H54 (cell line): Measurements from ENCODE around the gene MMP28.
A peak's percentile ranks its signal among the peaks of the same experiment; 100 is the strongest.

Experiments used
- DNase-seq: peaks from one replicate; pipeline ENCODE4 v3.0.0; 2011; ENCODE audit warnings: low spot score, mixed read lengths; ENCODE audit not compliant: insufficient read length
- FAIRE-seq: peaks from 3 replicates; lab custom pipeline; 2011; peaks lifted over from hg19 to GRCh38; lab: Jason Lieb, UNC
- POLR2A ChIP-seq: IDR thresholded peaks from 2 replicates; pipeline ENCODE4 v1.6.1; 2011; ENCODE audit warnings: low read depth, mild to moderate bottlenecking, low read length

The MMP28 gene

GRCh38 chr17:35790841-35791240, 4.6 kb downstream of the MMP28 start:
- no peak for TF ChIP-seq POLR2A
- FAIRE-seq (no peak), DNase-seq (no peak)

DNA sequence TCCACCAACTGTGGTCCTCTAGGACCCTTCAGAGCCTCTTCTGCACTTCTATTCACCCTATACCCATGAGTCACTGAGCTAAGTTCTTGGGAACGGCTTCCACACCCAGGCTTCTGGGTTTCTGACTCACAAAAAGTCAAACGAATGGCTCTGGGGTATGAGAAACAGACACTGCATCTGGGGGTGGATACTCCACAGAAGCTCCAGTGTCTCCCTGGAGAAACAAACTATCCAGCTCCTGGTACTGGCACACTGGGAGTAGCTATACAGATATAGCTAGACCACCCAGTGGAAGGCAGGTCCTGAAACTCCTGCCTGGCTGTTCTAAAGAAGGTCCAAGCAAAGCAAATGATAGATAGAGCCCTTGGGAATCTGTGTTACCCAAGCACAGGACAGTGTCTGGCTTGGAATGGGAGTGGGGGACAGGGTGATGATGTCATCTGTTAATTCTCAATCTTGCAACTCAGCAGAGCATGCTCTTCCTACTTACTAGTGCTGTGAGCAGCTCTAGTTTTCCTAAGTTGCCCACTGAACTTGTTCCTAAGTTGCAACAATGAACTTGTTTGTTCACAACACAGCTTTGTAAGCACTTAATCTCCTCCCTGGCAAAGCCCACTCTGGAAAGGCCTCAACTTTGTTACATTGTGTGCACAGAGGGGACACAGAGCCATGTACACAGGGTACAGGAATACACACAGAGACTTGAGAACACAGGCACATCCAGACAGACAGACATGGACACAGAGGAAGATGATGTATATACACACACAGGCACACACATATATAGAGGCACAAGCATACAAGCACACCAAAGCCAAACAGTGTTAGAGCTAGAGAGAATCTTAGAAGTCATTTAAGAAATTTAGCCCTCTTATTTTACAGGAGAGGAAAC, 6.7 kb downstream of the MMP28 start:
- TF ChIP-seq POLR2A = no peak
- DNase-seq (peak; percentile 82), FAIRE-seq (no peak)

- TF ChIP-seq POLR2A = no peak
- FAIRE-seq = no peak
- DNase-seq = no peak
Observed at GRCh38 chr17:35786941-35787432, 8.5 kb downstream of the MMP28 start.

DNA sequence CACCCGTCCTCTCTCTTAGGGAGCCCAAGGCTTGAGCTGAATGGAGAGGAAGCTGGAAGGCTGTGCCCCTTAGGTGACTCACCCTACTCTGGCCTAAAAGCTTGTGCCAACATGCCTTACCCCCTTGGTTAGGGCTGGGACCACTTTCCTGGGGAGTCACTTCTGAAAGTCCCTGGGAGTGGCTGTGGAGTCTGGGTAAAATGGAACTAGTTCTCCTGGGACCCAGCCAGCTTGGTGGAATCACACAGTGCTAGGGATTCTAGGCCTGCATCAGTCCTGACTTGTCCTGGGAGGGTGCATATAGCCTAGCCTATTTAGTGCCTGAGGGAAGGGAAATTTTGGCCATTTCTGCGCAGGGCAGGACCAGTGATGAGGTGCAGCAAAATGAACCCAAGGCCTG, 10.5 kb downstream of the MMP28 start:
- no peak for TF ChIP-seq POLR2A
- FAIRE-seq = no peak

GRCh38 chr17:35780950-35781349, 14.5 kb downstream of the MMP28 start:
- no peak for FAIRE-seq
- TF ChIP-seq POLR2A = no peak
- no peak for DNase-seq

More for the DNA sequence above, 10.5 kb downstream of the MMP28 start:
- DNase-seq = no peak

GRCh38 chr17:35778641-35779196, 16.7 kb downstream of the MMP28 start:
- no peak for FAIRE-seq
- TF ChIP-seq POLR2A = no peak
- DNase-seq = no peak

DNA sequence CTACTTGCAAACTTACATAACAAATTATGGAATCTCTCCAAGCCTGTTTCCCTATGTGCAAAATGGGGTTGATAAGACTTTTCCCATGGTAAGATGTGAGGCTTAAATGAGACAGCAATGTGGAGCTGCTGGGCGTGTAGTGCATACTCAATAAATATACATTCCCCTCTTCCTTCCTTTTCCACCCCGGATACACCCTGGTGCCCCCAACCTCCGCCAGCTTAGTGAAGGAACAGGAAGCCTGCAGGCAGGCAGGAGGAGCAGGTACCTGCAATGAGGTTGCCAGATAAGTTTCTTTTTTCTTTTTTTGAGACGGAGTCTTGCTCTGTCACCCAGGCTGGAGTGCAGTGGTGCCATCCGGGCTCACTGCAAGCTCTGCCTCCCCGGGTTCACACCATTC, 19.9 kb downstream of the MMP28 start:
- no peak for FAIRE-seq
- TF ChIP-seq POLR2A = no peak

DNA sequence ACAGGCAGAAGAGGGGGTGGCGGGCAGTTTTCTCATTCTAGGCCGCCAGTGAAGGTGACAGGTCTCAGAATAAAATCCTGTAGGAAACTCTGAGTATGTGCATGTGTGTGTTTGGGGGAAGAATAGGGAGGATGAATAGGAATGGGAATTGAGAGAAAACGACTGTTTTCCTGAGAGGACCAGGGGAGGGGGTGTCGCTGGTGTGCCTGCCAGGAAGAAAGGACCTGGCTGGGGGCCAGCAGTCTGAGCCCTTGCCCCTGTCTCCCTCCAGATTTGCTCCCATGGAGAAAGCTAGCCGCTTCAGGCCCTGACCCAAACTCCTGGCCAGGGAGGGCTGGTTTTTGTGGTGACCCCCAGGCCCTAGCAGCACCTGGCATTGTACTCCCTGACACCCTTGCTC, 20.4 kb downstream of the MMP28 start:
- no peak for TF ChIP-seq POLR2A
- no peak for DNase-seq
- no peak for FAIRE-seq

More for the DNA sequence above, 19.9 kb downstream of the MMP28 start:
- DNase-seq = no peak

DNA sequence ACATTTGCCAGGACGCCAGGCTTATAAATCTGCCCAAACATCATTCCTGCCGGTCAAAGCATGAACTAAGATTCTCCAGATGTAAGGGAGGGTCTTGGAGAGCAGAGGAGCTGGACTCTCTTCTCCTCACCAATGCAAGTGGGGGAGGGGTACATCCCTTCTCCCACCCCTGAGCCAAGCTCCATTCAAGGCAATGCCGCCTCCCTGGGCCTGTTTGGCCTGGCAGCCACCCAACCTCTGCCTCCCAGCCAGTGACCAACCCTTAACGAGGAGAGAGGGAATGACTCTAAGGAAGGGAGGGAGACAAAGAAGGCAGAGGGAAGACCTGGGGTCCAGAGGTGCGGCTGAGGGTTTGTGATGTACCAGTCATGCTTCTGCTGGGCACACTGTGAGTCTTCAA, 20.9 kb downstream of the MMP28 start:
- DNase-seq (no peak), FAIRE-seq (no peak)
- TF ChIP-seq POLR2A = no peak

DNA sequence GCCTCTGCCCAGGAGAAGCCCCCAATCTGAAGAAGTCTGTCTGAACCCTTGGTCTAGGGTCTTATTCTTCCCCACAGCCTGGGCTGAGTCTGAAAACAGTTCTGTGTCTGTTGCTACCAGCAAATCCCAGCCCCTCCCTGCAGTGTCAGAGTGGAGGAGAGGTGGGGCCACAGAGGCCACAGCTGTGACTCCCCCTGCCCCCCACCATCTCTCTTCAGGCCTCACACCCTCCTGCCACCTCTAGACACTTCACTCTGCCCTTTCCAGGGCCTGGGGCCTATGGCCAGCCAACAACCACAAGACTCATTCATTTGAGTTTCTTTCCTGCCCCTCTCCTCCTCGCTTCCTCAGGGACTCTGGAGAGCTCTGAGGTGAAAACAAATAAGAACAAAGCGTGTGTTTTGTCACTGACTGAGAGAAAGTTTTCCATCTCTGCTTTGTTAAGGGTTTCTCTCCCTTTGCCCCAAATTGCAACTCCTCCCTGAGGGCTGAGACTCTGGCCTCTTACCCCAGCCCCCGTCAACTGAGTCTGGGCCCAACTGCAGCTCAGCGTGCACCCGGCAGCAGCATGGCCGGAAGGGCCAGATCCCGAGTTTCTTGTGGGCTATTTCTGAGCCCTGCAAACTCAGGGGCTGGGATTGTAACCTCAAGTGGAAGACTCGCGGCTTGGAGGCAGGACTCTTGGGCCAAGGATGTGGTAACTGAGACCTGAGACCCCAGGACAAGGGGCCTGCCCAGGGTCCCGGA, 21.6 kb downstream of the MMP28 start:
- no peak for TF ChIP-seq POLR2A
- FAIRE-seq (no peak), DNase-seq (no peak)

DNA sequence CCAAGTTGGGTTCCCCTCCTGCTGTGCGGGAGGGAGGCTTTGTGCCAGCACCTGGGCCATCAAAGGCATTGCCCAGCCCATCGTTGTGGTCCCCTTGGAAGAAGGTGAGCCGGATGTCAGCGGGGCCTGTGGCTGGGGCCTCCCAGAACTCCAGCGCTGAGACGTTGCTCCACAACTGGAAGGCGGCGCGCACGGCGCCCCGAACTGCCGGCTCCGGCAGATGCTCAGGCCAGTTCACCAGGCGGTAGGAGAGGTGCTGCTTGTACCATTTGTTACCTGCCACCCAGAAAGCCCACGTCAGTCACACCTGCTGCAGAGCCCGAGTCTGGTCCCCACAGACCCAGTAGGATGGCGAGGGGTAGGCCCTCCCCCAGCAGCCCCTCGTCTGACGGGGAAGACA, 22.3 kb downstream of the MMP28 start:
- TF ChIP-seq POLR2A = no peak
- FAIRE-seq (no peak), DNase-seq (no peak)

- FAIRE-seq = no peak
- no peak for DNase-seq
- no peak for TF ChIP-seq POLR2A
Observed at GRCh38 chr17:35769895-35770486, 25.4 kb downstream of the MMP28 start.

DNA sequence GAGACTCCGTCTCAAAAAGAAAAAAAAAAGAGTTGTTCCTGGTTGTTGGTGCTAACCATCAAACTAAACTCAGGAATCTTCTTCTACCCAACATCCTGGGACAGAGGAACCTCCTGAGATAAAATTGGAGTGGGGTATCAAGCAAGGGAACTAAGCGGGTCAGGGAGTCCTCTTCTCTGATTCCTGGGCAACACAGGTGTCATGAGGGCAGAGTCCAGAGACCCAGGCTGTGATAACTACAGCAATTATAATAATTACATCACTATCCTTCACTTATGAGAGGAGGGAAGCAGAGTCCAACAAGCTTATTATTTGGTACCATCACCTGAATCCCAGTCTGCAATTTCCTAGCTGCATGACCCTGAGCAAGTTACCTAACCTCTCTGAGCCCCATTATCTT, 26.6 kb downstream of the MMP28 start:
- FAIRE-seq = no peak
- DNase-seq = no peak
- TF ChIP-seq POLR2A = no peak
